ENCODE measurements around the gene CLGN. TPM values are rescaled to one million over a fixed set of nuclear protein-coding genes. Genes with fewer than 3 reads are reported as not detected.
A peak's percentile ranks its signal among the peaks of the same experiment; 100 is the strongest.

The CLGN gene
- polyA plus RNA-seq, 3 donors: 0.04 to 0.54 (median 0.10) TPM

DNA sequence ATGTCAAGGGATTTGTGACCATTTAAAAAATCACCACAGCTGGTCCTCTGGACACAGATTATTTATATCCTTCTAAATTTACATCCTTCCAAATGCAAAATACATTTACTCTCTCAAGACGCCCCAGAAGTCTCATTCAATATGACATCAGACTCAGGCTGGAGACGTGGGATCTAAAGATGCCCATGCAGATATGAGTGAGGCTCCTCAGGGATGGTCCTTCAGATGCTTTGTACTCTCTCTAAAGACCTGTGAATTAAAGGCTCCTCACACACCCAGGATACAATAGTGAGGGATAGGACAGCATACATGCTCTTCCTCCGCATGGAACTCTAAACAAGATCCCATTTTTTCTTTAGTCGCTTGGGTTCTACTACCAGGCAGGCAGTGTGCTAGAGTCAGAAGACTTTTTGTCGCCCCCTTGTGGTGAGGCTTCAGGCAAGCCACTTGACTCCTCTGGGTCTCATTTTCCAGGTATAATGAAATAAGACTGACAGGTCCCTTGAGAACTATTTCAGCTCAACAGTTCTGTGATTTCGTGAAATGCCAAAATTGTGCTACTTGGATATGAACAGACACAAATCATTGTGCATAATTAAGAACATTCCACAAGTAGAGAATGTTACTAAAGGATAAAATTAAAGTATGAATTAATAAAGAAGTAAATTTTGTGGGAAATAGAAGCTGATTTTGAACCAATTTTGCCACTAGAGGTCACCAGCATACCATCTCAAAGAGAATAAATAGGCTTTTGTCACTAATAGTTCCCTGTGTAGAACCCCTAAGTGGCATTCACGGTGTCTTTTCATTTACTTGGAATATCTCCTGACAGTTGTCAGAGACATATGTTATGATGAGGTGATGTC is 67.7 kb downstream of the CLGN start:
- Histone ChIP-seq H3K4me2 (replicated peaks; ENCODE audit: extremely low read depth, low read length, poor library complexity, severe bottlenecking) (no peak overlapping the region), H2AFZ (ENCODE audit: insufficient read depth, low read depth, low read length, poor library complexity, severe bottlenecking) (no peak overlapping the region), H3K79me2 (ENCODE audit: insufficient read depth, low read length) (no peaks in the 10 kb centered on the region), H3K27me3 (ENCODE audit: control insufficient read depth in 2 of 2, insufficient read depth in 2 of 2, low read length in 2 of 2) (no peaks in the 10 kb centered on the region), H3K4me1 (ENCODE audit: control insufficient read depth in 1 of 2, insufficient read depth in 2 of 2, low read length in 2 of 2) (no peaks in the 10 kb centered on the region), H4K20me1 (ENCODE audit: insufficient read depth, low read length) (no peaks in the 10 kb centered on the region), H3K36me3 (replicated peaks in 1 of 2; ENCODE audit: control insufficient read depth in 1 of 2, insufficient read depth in 2 of 2, low read length in 2 of 2) (no peaks in the 10 kb centered on the region), H3K27ac (ENCODE audit: low read depth in 1 of 2, low read length in 2 of 2) (no peak overlapping the region), H3K4me3 (replicated peaks in 1 of 3; ENCODE audit: low read depth in 2 of 3, low read length in 3 of 3) (no peak overlapping the region), H3K9me3 (replicated peaks in 1 of 2; ENCODE audit: control insufficient read depth in 1 of 2, insufficient read depth in 1 of 2, low read length in 2 of 2) (no peaks in the 10 kb centered on the region), H3K9ac (ENCODE audit: insufficient read depth, low read length, poor library complexity, severe bottlenecking) (no peak overlapping the region)
- Mint-ChIP-seq H3K27ac (peak overlapping the region in 1 of 7 donors; percentile 18), H3K36me3 (no peaks in the 10 kb centered on the region), H3K4me3 (no peak overlapping the region), H3K9me3 (no peaks in the 10 kb centered on the region), H3K27me3 (ENCODE audit: low read depth in 3 of 3) (peaks cover 0 to 2% (median 0%) of the 10 kb centered on the region in 3 donors), H3K4me1 (no peaks in the 10 kb centered on the region)
- TF ChIP-seq, protein P1, sequence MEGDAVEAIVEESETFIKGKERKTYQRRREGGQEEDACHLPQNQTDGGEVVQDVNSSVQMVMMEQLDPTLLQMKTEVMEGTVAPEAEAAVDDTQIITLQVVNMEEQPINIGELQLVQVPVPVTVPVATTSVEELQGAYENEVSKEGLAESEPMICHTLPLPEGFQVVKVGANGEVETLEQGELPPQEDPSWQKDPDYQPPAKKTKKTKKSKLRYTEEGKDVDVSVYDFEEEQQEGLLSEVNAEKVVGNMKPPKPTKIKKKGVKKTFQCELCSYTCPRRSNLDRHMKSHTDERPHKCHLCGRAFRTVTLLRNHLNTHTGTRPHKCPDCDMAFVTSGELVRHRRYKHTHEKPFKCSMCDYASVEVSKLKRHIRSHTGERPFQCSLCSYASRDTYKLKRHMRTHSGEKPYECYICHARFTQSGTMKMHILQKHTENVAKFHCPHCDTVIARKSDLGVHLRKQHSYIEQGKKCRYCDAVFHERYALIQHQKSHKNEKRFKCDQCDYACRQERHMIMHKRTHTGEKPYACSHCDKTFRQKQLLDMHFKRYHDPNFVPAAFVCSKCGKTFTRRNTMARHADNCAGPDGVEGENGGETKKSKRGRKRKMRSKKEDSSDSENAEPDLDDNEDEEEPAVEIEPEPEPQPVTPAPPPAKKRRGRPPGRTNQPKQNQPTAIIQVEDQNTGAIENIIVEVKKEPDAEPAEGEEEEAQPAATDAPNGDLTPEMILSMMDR (IDR thresholded peaks at IDR 0.05): peak; percentile 95
- WGBS (ENCODE audit: insufficient coverage): 86% methylated on average over 1 of the region's 7 CpGs
- intact Hi-C loops (cut with micrococcal nuclease): loop anchor here in 1 of 2 donors (10.0 kb wide), 3 partner anchors 495 to 625 kb away; no protein-coding TSS in a partner anchor
- peak; percentile 59 to 79 (median 74) for DNase-seq

DNA sequence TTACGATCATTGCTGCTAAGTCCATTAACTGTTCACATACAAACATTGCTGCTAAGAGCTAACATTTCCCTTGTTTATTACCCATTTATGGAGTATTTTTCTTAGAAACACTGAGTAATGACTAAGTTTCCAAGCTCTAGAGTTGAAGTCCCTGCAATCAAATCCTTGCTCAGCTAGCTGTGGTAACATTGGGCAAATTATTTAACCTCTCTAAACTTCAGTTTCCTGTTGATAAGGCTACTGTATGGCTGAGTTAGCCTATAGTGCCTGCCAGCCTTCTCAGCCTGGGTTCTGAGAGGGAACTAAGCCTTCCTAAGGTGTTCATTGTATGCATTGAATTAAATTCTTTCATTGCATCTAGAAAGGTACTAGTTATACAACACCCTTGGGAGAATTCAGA is 69.2 kb downstream of the CLGN start:
- H3K36me3 ChIP-seq (replicated peaks in 1 of 2; ENCODE audit: control insufficient read depth in 1 of 2, insufficient read depth in 2 of 2, low read length in 2 of 2): no peaks in the 10 kb centered on the region
- TF ChIP-seq, protein P1 (IDR thresholded peaks at IDR 0.05): no peak
- no peak overlapping the region for H3K27ac Mint-ChIP-seq
- no peaks in the 10 kb centered on the region for H3K9me3 ChIP-seq (replicated peaks in 1 of 2; ENCODE audit: control insufficient read depth in 1 of 2, insufficient read depth in 1 of 2, low read length in 2 of 2)
- no peaks in the 10 kb centered on the region for H3K36me3 Mint-ChIP-seq
- no peak for DNase-seq
- WGBS (ENCODE audit: insufficient coverage): no CpG with 5 or more reads among the region's 1 CpG
- peaks cover 4% of the 10 kb centered on the region for H3K4me1 Mint-ChIP-seq
- H2AFZ ChIP-seq (ENCODE audit: insufficient read depth, low read depth, low read length, poor library complexity, severe bottlenecking): no peak overlapping the region
- H3K27ac ChIP-seq (ENCODE audit: low read depth in 1 of 2, low read length in 2 of 2): no peak overlapping the region
- H3K27me3 Mint-ChIP-seq (ENCODE audit: low read depth in 3 of 3): peaks cover 0 to 2% (median 2%) of the 10 kb centered on the region in 3 donors
- H4K20me1 ChIP-seq (ENCODE audit: insufficient read depth, low read length): no peaks in the 10 kb centered on the region
- no peak overlapping the region for H3K4me2 ChIP-seq (replicated peaks; ENCODE audit: extremely low read depth, low read length, poor library complexity, severe bottlenecking)
- no peak overlapping the region for H3K4me3 Mint-ChIP-seq
- H3K9ac ChIP-seq (ENCODE audit: insufficient read depth, low read length, poor library complexity, severe bottlenecking): no peak overlapping the region
- no peaks in the 10 kb centered on the region for H3K9me3 Mint-ChIP-seq
- no peaks in the 10 kb centered on the region for H3K79me2 ChIP-seq (ENCODE audit: insufficient read depth, low read length)
- H3K4me1 ChIP-seq (ENCODE audit: control insufficient read depth in 1 of 2, insufficient read depth in 2 of 2, low read length in 2 of 2): no peaks in the 10 kb centered on the region
- H3K4me3 ChIP-seq (replicated peaks in 1 of 3; ENCODE audit: low read depth in 2 of 3, low read length in 3 of 3): no peak overlapping the region
- intact Hi-C loops (cut with micrococcal nuclease): loop anchor here in 1 of 2 donors (10.0 kb wide), 2 partner anchors 497 to 623 kb away; no protein-coding TSS in a partner anchor
- no peaks in the 10 kb centered on the region for H3K27me3 ChIP-seq (ENCODE audit: control insufficient read depth in 2 of 2, insufficient read depth in 2 of 2, low read length in 2 of 2)
